ENCODE results near the gene ENTREP3. TPM values are rescaled to one million over a fixed set of nuclear protein-coding genes. Genes with fewer than 3 reads are reported as not detected.

The ENTREP3 gene
- polyA plus RNA-seq, 1 donor (not counting 4 experiments of a cell fraction or from before 2014, with no cell fraction given): 8.8 TPM

- H3K36me3 ChIP-seq (ENCODE audit: control insufficient read depth in 2 of 2, extremely low read depth in 1 of 2, insufficient read depth in 2 of 2, low read length in 2 of 2): peaks cover 0 to 5% of the 10 kb centered on the region in 2 experiments
- peak within 1 kb of the TSS; percentile 100 for H3K4me2 ChIP-seq (ENCODE audit: control insufficient read depth, extremely low read depth, insufficient read depth, low read depth, low read length)
- peak within 1 kb of the TSS; percentile 94 for H3K27ac ChIP-seq (ENCODE audit: control insufficient read depth, insufficient read depth, low read length)
- no peaks in the 10 kb centered on the region for H4K20me1 ChIP-seq (ENCODE audit: control insufficient read depth, extremely low read depth, insufficient read depth, low read length)
- FAIRE-seq (no peak), DNase-seq (ENCODE audit: low read depth, low spot score) (no peak)
- H3K9me1 ChIP-seq (ENCODE audit: control insufficient read depth, extremely low read depth, insufficient read depth, low read length): no peaks in the 10 kb centered on the region
- H2AFZ ChIP-seq (ENCODE audit: control insufficient read depth, low read length): peak within 1 kb of the TSS; percentile 86
- H3K27me3 ChIP-seq (ENCODE audit: control insufficient read depth, extremely low read depth, insufficient read depth, low read length): no peaks in the 10 kb centered on the region
- H3K4me3 ChIP-seq (ENCODE audit: control insufficient read depth in 2 of 3, extremely low read depth in 1 of 3, insufficient read depth in 2 of 3, low read depth in 1 of 3, low read length in 3 of 3): peak within 1 kb of the TSS; percentile 66 to 90 (median 77)
- no peaks in the 10 kb centered on the region for H3K9me3 ChIP-seq (ENCODE audit: control insufficient read depth, low read depth, low read length)
- H3K79me2 ChIP-seq (ENCODE audit: control insufficient read depth, insufficient read depth, low read length): peaks cover 12% of the 10 kb centered on the region
- H3K9ac ChIP-seq (ENCODE audit: control insufficient read depth, extremely low read depth, insufficient read depth, low read length): peak within 1 kb of the TSS; percentile 98
- TF ChIP-seq EZH2 (IDR thresholded peaks at IDR 0.05; ENCODE audit: low read length): no peak
- TF ChIP-seq CTCF (optimal IDR thresholded peaks at IDR 0.05 in 1 of 3, IDR thresholded peaks at IDR 0.05 in 1 of 3, conservative IDR thresholded peaks at IDR 0.05 in 1 of 3; ENCODE audit: extremely low read depth in 1 of 3, insufficient read depth in 2 of 3, low read length in 3 of 3): no peak
- dilution Hi-C loops (cut with MboI; ENCODE audit: extremely low pct_ligation_motif_present, low sequenced_read_pairs): no loop called here
- peaks cover 22% of the 10 kb centered on the region for H3K4me1 ChIP-seq (ENCODE audit: control insufficient read depth, extremely low read depth, insufficient read depth, low read length)
Observed at GRCh38 chr1:155208541-155209311, 46.6 kb downstream of the ENTREP3 start, which contains the start of gene MTX1. MTX1 (plus strand) TSS chr1:155208695; CDS start chr1:155208805, 110 bp downstream.

GRCh38 chr1:155207806-155208540, 47.3 kb downstream of the ENTREP3 start, which contains the start of gene THBS3:
THBS3 (minus strand) TSS chr1:155207897; CDS start chr1:155207876, 21 bp downstream.
- peaks cover 22% of the 10 kb centered on the region for H3K4me1 ChIP-seq (ENCODE audit: control insufficient read depth, extremely low read depth, insufficient read depth, low read length)
- DNase-seq (ENCODE audit: low read depth, low spot score) (no peak), FAIRE-seq (no peak)
- peak within 1 kb of the TSS; percentile 77 for H2AFZ ChIP-seq (ENCODE audit: control insufficient read depth, low read length)
- no peaks in the 10 kb centered on the region for H3K27me3 ChIP-seq (ENCODE audit: control insufficient read depth, extremely low read depth, insufficient read depth, low read length)
- H4K20me1 ChIP-seq (ENCODE audit: control insufficient read depth, extremely low read depth, insufficient read depth, low read length): no peaks in the 10 kb centered on the region
- H3K79me2 ChIP-seq (ENCODE audit: control insufficient read depth, insufficient read depth, low read length): peaks cover 12% of the 10 kb centered on the region
- peaks cover 0 to 5% of the 10 kb centered on the region in 2 experiments for H3K36me3 ChIP-seq (ENCODE audit: control insufficient read depth in 2 of 2, extremely low read depth in 1 of 2, insufficient read depth in 2 of 2, low read length in 2 of 2)
- H3K4me3 ChIP-seq (ENCODE audit: control insufficient read depth in 2 of 3, extremely low read depth in 1 of 3, insufficient read depth in 2 of 3, low read depth in 1 of 3, low read length in 3 of 3): peak within 1 kb of the TSS; percentile 66 to 90 (median 77)
- peak within 1 kb of the TSS; percentile 94 for H3K27ac ChIP-seq (ENCODE audit: control insufficient read depth, insufficient read depth, low read length)
- no peaks in the 10 kb centered on the region for H3K9me1 ChIP-seq (ENCODE audit: control insufficient read depth, extremely low read depth, insufficient read depth, low read length)
- dilution Hi-C loops (cut with MboI; ENCODE audit: extremely low pct_ligation_motif_present, low sequenced_read_pairs): no loop called here
- peak within 1 kb of the TSS; percentile 98 for H3K9ac ChIP-seq (ENCODE audit: control insufficient read depth, extremely low read depth, insufficient read depth, low read length)
- H3K4me2 ChIP-seq (ENCODE audit: control insufficient read depth, extremely low read depth, insufficient read depth, low read depth, low read length): peak within 1 kb of the TSS; percentile 100
- no peaks in the 10 kb centered on the region for H3K9me3 ChIP-seq (ENCODE audit: control insufficient read depth, low read depth, low read length)
- no peak for TF ChIP-seq EZH2 (IDR thresholded peaks at IDR 0.05; ENCODE audit: low read length)
- no peak for TF ChIP-seq CTCF (optimal IDR thresholded peaks at IDR 0.05 in 1 of 3, IDR thresholded peaks at IDR 0.05 in 1 of 3, conservative IDR thresholded peaks at IDR 0.05 in 1 of 3; ENCODE audit: extremely low read depth in 1 of 3, insufficient read depth in 2 of 3, low read length in 3 of 3)
